ENCODE data around the gene GBX1.

GBX1 gene

GRCh38 chr7:151174246-151175046 lies 7.0 kb upstream of the GBX1 start:
- TF ChIP-seq CTCF (conservative IDR thresholded peaks at IDR 0.05; ENCODE audit: low read depth, low read length) = no peak
- DNase-seq (ENCODE audit: low read depth) = peak; percentile 57
- H3K4me3 ChIP-seq (ENCODE audit: low read depth, low read length) = no peak overlapping the region

- no peak overlapping the region for H3K4me3 ChIP-seq (ENCODE audit: low read depth, low read length)
- no peak for TF ChIP-seq CTCF (conservative IDR thresholded peaks at IDR 0.05; ENCODE audit: low read depth, low read length)
- no peak for DNase-seq (ENCODE audit: low read depth)
These were observed 6.1 kb upstream of the GBX1 start for GRCh38 chr7:151173386-151174245.

- DNase-seq (ENCODE audit: low read depth) = peak; percentile 73
- no peak overlapping the region for H3K4me3 ChIP-seq (ENCODE audit: low read depth, low read length)
- TF ChIP-seq CTCF (conservative IDR thresholded peaks at IDR 0.05; ENCODE audit: low read depth, low read length) = peak; percentile 99
These were observed 5.0 kb upstream of the GBX1 start for GRCh38 chr7:151172273-151173141.

- no peak for TF ChIP-seq CTCF (conservative IDR thresholded peaks at IDR 0.05; ENCODE audit: low read depth, low read length)
These were observed 1.3 kb upstream of the GBX1 start for GRCh38 chr7:151168787-151169162.

GRCh38 chr7:151168003-151168786 lies 701 bp upstream of the GBX1 start:
- no peak for DNase-seq (ENCODE audit: low read depth)
- TF ChIP-seq CTCF (conservative IDR thresholded peaks at IDR 0.05; ENCODE audit: low read depth, low read length) = peak; percentile 42
- H3K4me3 ChIP-seq (ENCODE audit: low read depth, low read length) = peak overlapping the region; percentile 8

More at GRCh38 chr7:151168787-151169162, 1.3 kb upstream of the GBX1 start:
- no peak overlapping the region for H3K4me3 ChIP-seq (ENCODE audit: low read depth, low read length)
- no peak for DNase-seq (ENCODE audit: low read depth)

GRCh38 chr7:151166629-151167196 lies 781 bp downstream of the GBX1 start:
- DNase-seq (ENCODE audit: low read depth) = no peak
- no peak overlapping the region for H3K4me3 ChIP-seq (ENCODE audit: low read depth, low read length)
- no peak for TF ChIP-seq CTCF (conservative IDR thresholded peaks at IDR 0.05; ENCODE audit: low read depth, low read length)

Measured in choroid plexus epithelial cell (primary cell).